IPS DF 4.7 (cell line): Measurements from ENCODE around the gene CERS1.

ENCODE experiments used
- DNase-seq: peaks from one replicate; pipeline ENCODE4 v3.0.0-alpha.2; 2013; ENCODE audit warnings: low spot score; ENCODE audit errors: extremely low read depth

The CERS1 gene

DNA sequence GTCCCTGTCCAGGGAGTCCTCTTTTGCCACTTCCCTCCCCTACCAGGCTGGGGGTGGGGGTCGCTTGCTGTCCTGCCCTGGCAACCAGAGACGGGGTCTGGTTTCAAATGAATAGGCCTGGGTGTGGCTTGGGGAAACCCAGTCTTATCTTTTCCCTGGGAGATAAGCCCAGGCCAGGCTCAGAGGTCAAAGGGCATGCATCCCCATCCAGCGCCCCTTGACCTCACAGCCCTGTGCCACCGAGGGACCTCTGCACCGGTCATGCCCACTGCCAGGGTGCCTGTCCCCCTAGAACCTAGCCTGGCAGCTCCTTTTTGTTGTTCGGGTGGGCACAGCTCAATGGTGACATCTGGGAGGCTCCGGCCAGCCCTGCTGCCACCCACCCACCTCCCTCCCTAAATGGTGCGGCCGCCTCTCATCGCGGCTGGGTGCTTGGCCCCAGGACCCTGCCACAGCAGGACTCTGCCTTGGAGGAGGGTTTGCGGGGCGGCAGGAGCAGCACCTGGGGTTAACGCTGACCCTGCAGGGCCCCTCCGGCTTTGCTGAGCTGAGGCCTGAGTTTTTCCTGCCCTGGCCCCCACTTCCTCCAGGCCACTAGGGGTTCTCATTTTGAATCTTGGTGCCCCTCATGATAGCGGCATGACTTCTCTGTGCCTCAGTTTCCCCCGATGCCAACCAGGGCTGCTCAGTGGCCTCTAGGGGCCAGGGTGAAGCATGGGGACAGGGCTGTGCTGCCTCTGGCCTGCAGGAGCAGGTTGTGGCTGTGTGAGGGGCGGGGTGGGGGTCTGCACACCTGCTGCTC lies 2.9 kb upstream of the CERS1 start:
- DNase-seq, result no peak

DNA sequence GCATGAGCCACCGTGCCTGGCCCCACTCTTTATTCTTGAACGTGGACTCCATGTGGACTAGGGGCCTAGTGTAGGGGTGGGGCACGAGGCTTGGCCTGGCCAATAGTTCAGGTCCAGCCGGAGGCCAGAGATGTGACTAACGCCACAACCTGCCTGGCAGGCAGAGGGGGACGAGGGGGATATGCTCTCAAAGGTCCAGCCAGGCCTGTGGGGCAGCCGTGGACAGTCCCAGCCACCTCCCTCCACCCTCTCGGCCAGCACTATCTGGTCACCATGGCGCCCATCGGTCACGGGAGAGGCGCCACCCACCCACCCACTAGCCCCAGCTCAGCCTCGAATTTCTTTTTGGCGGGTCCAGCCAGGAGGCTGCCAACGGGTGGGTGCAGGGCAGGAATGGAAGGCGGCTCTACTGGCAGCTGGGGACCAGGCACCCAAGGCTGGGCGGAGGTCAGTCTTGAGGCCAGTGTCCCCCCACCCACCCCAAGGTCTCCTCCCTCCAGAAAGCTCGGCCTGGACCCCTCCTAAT lies 2.2 kb upstream of the CERS1 start:
- DNase-seq, result no peak

DNA sequence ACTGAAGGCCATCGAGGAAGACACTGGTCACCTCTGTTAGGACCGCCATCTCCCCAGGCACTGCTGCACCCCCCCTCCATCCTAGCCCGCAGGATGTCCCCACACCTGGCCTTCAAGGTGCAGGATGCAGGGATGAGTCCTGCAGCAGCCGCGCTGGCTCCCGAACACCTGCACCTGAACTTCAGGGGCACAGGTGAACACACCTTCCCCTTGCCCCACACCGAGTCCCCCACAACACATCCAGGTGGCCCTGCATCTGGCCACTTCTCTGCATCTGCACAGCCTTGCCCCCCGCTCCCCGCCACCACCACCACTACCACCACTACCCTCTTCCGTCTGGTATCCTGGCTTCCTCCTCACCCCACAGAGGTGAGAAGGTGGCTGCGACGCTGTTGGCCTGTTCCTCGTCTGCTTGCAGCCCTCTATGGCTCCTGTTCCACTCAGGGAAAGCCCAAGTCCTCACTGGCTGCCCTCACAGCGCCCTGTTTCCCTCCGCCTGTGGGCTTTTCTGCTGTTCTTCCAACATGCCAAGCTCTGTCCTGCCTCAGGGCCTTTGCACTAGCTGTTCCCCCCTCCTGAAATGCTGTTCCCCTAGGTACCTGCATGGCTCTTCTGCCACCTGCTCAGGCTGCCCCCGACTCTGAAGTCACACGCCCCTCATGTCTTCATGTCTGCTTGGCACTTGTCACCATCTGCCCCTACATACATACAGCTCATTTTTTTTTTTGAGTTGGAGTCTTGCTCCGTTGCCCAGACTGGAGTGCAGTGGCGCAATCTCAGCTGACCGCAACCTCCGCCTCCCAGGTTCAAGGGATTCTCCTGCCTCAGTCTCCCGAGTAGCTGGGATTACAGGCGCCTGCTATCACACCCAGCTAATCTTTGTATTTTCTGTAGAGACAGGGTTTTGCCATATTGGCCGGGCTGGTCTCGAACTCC lies 1.4 kb upstream of the CERS1 start:
- DNase-seq, result no peak

DNA sequence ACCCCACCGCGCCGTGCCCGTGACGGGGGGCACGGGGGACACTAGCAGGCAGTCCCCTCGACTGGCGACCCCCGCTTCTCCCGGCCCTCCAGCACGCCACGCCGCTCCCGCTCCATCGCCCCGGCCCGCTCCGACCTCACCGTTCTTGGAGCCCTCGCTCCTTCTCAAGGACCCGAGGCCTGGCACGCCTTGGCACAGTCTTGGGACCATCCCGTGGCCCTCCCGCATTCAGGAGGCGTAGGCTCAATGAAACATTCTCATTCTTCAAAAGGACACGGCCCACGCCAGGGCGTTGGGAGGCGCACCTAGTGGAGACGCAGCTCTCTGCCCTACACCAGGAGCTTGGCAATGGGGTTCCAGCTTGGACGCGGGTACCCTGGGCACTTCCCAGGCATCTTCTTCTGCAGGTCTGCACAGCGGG lies 473 bp upstream of the CERS1 start:
- DNase-seq, result no peak

DNA sequence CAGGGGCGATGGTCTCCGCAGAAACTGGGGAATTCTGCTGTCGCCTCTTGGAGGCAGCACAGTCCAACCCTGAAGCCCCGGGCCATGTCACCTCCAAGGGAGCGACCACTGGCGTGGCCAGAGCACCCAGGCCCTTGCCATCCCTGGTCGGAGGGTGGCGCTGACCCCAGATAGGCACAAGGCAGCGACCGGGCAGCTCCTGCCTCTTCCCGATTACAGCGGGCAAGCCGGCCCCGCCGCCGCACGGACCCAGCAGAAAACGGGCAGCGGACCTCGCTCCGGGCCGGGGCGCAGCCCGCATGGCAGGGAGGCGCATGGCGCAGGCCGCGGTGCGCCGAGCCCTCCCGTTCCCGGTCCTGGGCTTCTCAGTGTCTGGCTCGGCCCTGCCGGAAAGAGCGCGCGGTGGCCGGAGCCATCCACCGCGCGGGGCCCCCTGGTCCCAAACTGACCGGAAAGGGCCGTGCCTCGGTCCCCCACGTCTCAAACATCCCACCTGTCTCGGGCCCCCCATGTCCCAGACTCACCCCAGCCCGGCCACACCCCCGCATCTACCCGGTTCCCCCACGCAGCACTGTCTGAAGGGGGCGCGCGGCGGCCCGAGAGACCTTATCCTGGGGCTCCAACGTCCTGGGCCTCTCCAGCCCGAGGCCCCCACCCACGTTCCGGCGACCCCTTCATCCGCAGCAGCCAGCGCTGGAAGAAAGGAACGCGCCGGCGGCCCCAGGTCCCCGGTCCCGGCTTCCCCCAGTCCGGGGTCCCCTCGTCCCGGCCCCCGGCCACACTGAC lies 727 bp downstream of the CERS1 start:
- no peak for DNase-seq

DNA sequence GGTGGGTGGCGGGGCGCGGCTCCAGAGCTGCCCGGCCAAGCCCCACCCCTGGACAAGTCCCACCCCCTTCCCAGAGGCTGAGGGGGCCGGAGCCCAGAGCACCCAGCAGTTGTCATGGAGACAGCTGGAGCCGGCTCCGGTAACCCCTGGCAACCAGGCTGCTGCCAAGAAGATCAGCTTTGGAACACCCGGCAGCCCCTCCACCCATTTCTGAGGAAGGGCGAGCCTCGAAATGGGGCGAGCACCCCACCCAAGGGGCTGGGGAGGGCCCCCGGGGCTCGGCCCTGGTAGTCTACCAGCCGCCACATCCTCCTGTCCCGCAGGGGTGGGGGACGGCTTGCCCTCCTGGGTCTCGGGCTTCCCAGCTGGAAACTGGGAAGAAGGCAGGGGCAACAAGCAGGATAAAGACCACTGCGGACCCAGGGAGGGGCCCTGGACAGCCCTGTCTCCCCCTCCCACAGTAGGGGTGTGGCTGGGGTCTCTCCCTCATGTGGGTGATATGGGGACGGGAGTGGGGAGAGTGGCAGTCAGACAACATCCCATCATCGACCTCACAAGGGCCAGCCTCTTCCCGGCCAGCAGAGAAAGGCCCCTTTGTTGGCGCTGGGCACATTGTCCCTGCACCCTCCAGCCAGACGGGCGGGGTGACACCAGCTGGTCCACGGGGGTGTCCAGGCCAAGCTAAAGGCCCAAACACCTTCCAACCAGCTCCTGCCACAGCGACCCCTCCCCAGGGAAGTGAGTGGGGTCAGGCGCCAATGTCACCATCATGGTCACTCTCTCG lies 1.5 kb downstream of the CERS1 start:
- DNase-seq, result no peak

DNA sequence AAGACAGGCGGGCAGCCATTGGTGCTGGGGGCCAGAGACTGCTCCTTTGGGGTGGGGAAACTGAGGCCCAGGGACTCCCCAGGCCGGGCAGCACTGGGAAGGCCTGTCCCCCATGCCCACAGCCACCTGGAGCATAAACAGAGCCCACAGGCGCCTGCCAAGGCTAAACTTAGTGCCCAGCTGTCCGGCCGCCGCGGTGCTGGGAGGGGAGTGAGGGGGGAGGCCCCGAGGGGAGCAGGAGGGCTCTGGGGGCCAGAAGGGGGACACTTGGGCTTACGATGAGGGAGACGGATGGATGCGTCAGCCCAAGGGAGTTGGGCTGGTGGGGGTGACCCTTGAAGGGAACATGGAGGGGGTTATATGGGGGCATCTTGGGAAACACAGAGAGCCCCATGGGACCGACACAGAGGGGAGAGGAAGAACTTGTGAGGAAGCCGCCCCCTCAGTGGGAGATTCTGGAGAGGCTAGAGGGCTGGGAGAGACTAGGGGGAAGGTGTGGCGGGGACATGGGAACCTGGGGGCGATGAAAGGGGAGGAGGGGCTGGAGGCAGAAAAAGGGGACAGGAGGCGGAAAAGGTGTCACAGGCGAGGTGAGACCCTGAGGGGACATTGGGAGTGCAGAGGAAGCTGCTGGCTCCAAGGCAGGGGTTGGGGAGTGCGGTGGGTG lies 2.2 kb downstream of the CERS1 start:
- DNase-seq, result no peak

DNA sequence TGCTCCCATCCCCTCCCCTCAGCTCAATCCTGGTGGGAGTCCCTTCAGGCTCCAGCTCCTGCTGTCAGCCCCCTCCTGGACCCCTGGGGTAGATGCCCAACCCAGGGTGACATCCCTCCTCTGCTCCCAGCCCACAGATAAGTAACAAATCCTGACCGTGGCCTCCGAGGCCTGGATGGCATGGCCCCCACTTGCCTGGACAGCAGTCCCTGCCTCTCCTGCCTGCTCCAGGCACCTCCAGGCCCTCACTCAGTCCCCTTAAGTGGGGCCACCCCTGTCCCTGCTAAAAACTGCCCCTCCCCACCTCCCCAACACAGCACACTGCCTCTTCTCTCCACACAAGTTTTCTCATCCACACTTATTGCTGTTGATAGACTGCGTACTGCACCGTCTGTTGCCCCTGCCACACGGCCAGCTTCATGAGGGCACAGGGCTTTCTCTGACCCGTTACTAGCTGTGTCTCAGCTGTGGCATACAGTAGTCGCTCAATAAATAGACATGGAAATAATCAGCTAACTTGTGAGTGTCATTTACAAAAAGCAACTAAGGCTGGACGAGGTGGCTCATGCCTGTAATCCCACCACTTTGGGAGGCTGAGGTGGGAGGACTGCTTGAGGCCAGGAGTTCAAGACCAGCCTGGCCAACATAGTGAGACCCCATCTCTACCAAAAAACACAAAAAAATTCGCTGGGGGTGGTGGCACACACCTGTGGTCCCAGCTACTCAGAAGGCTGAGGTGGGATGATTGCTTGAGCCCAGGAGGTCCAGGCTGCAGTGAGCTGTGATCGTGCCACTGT lies 5.8 kb downstream of the CERS1 start:
- DNase-seq, result no peak

DNA sequence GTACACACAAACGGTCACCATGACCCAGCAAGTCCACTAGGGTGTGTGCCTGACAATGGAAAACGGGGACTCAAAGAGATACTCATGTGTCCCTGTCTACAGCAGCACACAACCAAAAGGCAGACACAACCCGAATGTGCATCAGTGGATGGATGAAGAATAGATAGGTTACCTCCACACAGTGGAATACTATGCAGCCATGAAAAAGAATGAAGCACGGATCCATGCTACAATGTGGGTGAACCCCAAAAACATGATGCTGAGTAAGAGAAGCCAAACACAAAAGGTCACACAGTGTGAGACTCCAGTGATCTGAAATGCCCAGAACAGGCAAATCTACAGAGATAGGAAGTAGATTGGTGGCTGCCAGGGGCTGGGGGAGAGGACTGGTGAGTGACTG lies 9.0 kb downstream of the CERS1 start:
- DNase-seq, result no peak

DNA sequence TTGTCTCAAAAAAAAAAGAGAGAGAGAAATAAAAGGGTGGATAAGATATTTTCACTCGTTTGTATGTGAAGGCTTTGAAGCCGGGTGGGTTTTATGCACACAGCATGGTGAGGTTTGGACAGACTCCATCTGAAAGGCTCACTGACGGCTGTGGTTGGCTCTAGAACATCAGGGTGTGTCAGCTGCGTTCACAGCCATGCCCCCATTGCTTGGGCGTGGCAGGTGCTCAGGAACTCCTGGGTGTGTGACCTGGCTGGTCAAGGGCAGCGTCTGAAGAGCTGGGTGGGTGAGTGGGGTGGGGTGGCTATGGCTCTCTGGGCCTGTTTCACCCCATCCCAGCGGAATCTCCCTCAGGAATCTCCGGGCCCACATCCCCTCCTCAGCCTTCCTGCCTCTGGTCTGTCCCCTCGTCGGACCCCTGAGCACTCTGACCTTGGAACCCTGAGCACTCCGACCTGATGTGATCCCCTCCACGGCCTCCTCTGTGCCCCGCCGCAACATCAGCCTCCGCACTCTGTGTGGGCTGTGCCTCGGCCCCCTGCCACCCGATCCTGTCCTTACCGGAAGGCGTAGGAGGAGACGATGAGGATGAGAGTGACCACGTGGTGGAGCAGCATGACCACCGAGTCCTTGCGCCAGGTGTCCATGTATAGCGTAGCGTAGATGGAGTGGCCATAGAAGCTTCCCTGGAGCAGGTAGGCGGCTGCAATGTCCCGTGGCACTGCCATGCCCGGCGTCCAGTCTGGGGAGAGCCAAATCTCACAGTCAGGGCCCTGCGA lies 12.2 kb downstream of the CERS1 start:
- DNase-seq, result no peak

DNA sequence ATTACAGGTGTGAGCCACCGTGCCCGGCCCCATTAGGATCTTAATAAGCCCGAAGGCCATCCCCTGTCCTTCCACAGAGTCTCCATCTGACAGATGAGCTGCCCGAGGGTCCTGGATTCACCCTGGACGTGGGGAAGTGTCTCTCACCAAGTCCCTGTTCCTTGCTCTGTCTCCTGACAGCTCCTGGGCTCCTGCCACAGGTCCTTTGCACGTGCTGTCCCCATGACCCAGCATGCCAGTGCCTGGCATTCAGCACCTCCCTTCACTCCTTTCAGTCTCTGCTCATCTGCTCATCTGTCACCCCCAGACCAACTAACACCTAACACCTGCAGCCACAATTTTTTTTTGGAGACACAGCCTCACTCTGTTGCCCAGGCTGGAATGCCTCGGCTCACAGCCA lies 14.5 kb downstream of the CERS1 start:
- DNase-seq, result no peak

DNA sequence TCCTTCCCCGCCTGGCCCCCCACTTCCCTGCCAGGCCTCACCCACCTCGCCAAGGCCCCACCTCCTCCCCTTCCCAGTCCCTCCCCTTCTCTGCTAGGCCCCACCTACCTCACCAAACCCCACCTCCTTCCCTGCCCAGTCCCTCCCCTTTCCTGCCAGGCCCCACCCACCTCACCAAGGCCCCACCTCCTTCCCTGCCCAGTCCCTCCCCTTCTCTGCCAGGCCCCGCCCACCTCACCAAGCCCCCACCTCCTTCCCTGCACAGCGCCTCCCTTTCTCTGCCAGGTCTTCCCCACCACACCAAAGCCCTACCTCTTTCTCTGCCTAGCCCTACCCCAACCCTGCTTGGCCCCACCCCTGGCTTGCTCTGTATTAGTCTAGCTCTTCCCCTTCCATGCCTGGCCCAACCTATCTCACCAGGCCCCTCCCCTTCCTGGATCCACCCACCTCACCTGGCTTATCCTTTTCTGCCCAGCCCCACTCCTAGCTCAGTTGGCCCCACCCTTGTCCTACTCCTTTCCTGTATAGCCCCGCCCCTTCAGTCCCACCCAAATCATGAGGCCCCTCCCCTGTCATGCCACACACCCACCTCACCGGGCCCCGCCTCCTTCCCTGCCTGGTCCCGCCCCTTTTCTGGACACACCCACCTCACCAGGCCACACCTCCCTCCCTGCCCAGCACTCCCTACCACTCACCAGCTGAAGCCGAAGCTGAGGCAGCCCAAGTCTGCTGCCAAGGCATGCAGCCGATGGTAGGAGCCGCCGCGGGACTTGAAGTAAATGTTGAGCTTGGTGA lies 16.2 kb downstream of the CERS1 start:
- no peak for DNase-seq

DNA sequence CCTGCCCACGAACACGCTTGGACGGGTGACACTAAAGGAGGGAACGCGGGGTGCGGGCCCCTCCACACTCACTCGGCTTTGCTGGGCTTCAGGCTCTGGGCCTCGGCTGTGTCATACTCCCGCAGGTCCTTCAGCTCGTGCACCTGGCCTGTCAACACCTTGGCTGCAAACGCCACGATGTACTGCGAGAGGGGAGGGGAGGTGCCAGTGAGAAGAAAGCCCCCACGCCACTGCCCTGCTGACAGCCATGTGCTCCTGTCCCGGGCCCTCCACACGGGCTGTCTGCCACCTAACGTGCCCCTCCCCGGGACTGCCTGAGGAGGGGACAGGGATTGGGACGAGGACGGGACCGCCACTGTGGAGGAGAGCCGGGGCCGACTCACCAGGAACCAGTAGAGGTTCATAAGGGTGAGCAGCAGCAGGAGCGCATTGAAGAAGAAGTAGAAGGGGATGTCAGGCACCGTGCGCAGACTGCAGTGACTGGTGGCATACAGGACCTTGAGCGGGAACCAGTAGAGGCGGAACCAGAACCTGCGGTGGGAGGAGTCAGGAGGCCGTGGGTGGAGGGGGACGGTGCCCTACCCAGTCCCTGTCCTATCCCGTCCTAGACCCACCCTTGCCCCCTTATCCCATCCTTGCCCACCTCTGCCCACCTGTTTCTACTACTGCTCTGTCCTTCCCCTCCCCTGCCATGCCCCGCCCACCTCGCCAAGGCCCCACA lies 16.9 kb downstream of the CERS1 start:
- no peak for DNase-seq

DNA sequence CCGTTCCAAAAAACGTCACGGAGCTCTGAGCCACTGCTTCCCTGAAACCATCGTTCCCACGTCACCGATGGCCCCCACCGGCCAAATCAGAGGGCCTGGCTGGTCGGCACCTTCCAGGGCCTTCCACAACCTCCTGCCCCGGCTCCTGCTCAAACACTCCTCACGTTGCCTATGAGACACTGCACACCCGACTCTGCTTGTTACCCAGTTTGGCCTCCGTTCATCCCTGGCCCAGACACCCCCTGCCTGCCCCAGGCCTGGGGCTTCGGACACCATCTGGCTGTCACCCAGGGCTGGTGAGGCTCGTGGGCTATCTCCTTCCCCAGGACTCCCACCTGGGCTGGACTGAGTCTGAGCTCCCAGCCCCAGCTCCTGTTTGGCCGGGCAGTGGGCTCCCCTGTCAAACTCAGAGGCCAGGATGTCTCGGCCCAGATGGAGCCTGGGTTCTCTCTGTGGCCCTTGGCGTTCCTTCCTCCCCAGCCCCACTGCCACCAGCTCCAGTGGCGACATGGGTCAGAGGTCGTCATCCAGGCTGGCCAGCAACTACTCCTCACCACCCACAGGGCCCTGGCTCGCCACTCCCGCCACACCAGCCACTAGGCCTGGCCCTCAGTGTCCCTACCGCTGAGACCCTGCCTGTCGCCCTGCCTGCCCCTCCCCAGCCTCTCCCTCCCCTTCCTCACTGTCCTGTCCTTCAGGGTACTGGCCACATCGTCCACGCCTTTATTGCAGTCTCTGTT lies 17.7 kb downstream of the CERS1 start:
- no peak for DNase-seq

DNA sequence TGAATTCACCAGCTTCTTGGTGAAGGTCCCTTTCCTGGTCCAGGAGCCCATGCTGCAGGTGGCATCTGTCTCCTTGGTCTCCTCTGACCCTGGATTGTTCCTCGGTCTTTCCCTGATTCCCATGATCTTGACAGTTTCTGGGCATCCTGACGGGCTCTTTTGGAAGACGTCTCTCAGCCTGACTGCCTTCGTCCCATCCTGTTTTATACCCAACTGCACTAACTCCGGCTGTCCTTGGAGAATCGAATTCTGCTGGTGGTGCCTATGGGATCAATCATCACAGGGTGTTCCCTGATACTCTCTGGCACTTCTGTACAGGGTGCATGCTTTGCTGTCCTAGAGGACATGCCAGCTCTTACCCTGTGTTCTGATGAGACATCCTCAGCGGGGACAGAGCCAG lies 19.1 kb downstream of the CERS1 start:
- no peak for DNase-seq

DNA sequence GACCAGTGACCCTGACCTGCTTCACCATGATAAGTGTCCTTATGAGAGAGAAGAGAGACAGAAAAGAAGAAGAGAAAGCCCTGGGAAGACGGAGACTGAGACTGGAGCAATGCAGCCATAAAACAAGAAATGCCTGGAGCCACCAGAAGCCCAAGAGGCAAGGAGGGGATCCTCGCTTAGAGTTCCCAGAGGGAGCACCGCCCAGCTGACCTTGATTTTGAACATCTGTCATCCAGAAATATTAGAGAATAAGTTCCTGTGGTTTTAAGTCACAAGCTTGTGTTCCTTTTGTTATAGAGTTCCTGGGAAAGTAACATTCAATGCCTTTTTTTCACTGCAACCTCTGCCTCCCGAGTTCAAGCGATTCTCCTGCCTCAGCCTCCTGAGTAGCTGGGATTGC lies 20.2 kb downstream of the CERS1 start:
- DNase-seq, result no peak
